Brain microvascular endothelial cell (primary cell): ENCODE data around the gene RTRAF.

Experiments
- DNase-seq: peaks from one replicate; pipeline ENCODE4 v3.0.0-alpha.2; 2020
- H3K27ac ChIP-seq: fragments of 250-450 bp; sonication (Bioruptor Pico); 2 replicates; pipeline ENCODE4 v1.5.1; 2020; ENCODE audit warnings: mild to moderate bottlenecking, moderate library complexity
- H3K27me3 ChIP-seq: fragments of 250-450 bp; sonication (Bioruptor Pico); replicated peaks from 2 replicates; pipeline ENCODE4 v1.5.1; 2020; ENCODE audit warnings: mild to moderate bottlenecking
- H3K36me3 ChIP-seq: fragments of 250-450 bp; sonication (Bioruptor Pico); replicated peaks from 2 replicates; pipeline ENCODE4 v1.5.1; 2020; ENCODE audit warnings: mild to moderate bottlenecking
- H3K4me3 ChIP-seq: 2 replicates; pipeline ENCODE4 v1.5.1; 2011; ENCODE audit warnings: low read depth, mild to moderate bottlenecking, control low read depth, low read length, moderate library complexity
- CTCF ChIP-seq: IDR thresholded peaks from 2 replicates; pipeline ENCODE4 v1.5.1; 2011; ENCODE audit warnings: low read depth, mild to moderate bottlenecking, moderate library complexity, low read length, control low read depth, inconsistent platforms; ENCODE audit errors: missing control alignments
- in situ Hi-C: cut with HindIII; loops from 2 replicates; pipeline ENCODE4 v1.10.0; 2017; ENCODE audit warnings: low sequenced_read_pairs, low pct_ligation_motif_present

RTRAF gene

GRCh38 chr14:51996148-51996746 is 6.9 kb downstream of the RTRAF start:
- Histone ChIP-seq H3K27ac (no peak overlapping the region), H3K4me3 (no peak overlapping the region), H3K36me3 (peaks cover 45% of the 10 kb centered on the region), H3K27me3 (no peaks in the 10 kb centered on the region)
- in situ Hi-C loops: no loop called here
- peak; percentile 55 for TF ChIP-seq CTCF
- peak; percentile 40 for DNase-seq

- no peaks in the 10 kb centered on the region for H3K27me3 ChIP-seq
- TF ChIP-seq CTCF: no peak
- H3K27ac ChIP-seq: no peak overlapping the region
- no peak for DNase-seq
- peaks cover 49% of the 10 kb centered on the region for H3K36me3 ChIP-seq
- no peak overlapping the region for H3K4me3 ChIP-seq
- in situ Hi-C loops: no loop called here
Measured at GRCh38 chr14:51998348-51998747, 9.0 kb downstream of the RTRAF start.

- Histone ChIP-seq H3K36me3 (peaks cover 48% of the 10 kb centered on the region), H3K27ac (peak overlapping the region; percentile 50), H3K27me3 (no peaks in the 10 kb centered on the region), H3K4me3 (no peak overlapping the region)
- DNase-seq: no peak
- in situ Hi-C loops: no loop called here
- no peak for TF ChIP-seq CTCF
Measured at GRCh38 chr14:51999084-51999483, 9.7 kb downstream of the RTRAF start.

- DNase-seq: no peak
- H3K36me3 ChIP-seq: peaks cover 48% of the 10 kb centered on the region
- no peak for TF ChIP-seq CTCF
- H3K27ac ChIP-seq: peak overlapping the region; percentile 50
- in situ Hi-C loops: no loop called here
- H3K27me3 ChIP-seq: no peaks in the 10 kb centered on the region
- H3K4me3 ChIP-seq: no peak overlapping the region
Measured at GRCh38 chr14:52000019-52000582, 10.8 kb downstream of the RTRAF start.

- Histone ChIP-seq H3K36me3 (peaks cover 49% of the 10 kb centered on the region), H3K4me3 (no peak overlapping the region), H3K27ac (peak overlapping the region; percentile 50), H3K27me3 (no peaks in the 10 kb centered on the region)
- no peak for DNase-seq
- in situ Hi-C loops: no loop called here
- TF ChIP-seq CTCF: no peak
Measured at GRCh38 chr14:52000696-52001095, 11.3 kb downstream of the RTRAF start.

- in situ Hi-C loops: no loop called here
- Histone ChIP-seq H3K27ac (peak overlapping the region; percentile 90), H3K27me3 (no peaks in the 10 kb centered on the region), H3K4me3 (no peak overlapping the region), H3K36me3 (peaks cover 54% of the 10 kb centered on the region)
- TF ChIP-seq CTCF: no peak
- DNase-seq: no peak
Measured at GRCh38 chr14:52002542-52002941, 13.2 kb downstream of the RTRAF start.
